HCT116 (cell line): ENCODE measurements around the gene FIBP. TPM values are rescaled to one million over a fixed set of nuclear protein-coding genes. Genes with fewer than 3 reads are reported as not detected.

ENCODE experiments used
- ATAC-seq: fragments of 200-7000 bp; cut with Tn5 transposase; 2 replicates; pipeline ENCODE4 v1.9.1; 2020; ENCODE audit warnings: mild to moderate bottlenecking, moderate library complexity
- BruUV-seq: library from RNA; stranded (reverse); fragments of 400-500 nt; replicated peaks from 2 replicates; lab custom pipeline; 2021; lab: Mats Ljungman, UMichigan
- CTCF ChIA-PET: fragments of 300-600 bp; sonication (Branson Sonifier 250); formaldehyde crosslinking; loops from one replicate; lab custom pipeline; 2021; ENCODE audit warnings: antibody characterized with exemption; lab: Charles Lee
- POLR2A ChIA-PET: fragments of 300-600, 350-600 bp; sonication (Branson Sonifier 250); formaldehyde crosslinking; loops from one replicate; lab custom pipeline; 2021; ENCODE audit warnings: antibody characterized with exemption; lab: Charles Lee
- RAD21 ChIA-PET, 2 experiments: fragments of 300-600 bp; sonication (Branson Sonifier 250); formaldehyde crosslinking; loops; one replicate each; lab custom pipeline; 2023; ENCODE audit warnings: low total read pairs in 2 of 2; ENCODE audit not compliant: uncharacterized antibody in 2 of 2, unreplicated experiment in 2 of 2, low non-redundant PET in 1 of 2; lab: Charles Lee
- DNase-seq: peaks from one replicate; pipeline ENCODE4 v3.0.0-alpha.2; 2010; ENCODE audit warnings: low read depth, low spot score
- H2AFZ ChIP-seq: fragments of 200-600 bp; shearing (Covaris generic), sonication (generic); 2 replicates; pipeline ENCODE4 v1.6.1; 2017; ENCODE audit warnings: low read depth, mixed run types, mixed read lengths, antibody characterized with exemption, low read length; ENCODE audit not compliant: poor library complexity, severe bottlenecking
- H3K27ac ChIP-seq: 2 replicates; pipeline ENCODE4 v1.5.1; 2012; ENCODE audit warnings: low read depth, low read length
- H3K27me3 ChIP-seq: fragments of 200-600 bp; sonication (generic); 2 replicates; pipeline ENCODE4 v1.6.1; 2016; ENCODE audit warnings: mixed run types, low read length, mixed read lengths; ENCODE audit not compliant: insufficient read depth
- H3K36me3 ChIP-seq, 2 experiments: fragments of 200-500 bp in 1 of 2; fragments of 200-600 bp in 1 of 2; sonication (Bioruptor generic) in 1 of 2; sonication (generic) in 1 of 2; 2 replicates each; pipeline versions ENCODE4 v1.5.1 to v1.6.1; 2014 to 2016; ENCODE audit warnings: low read length in 2 of 2, inconsistent platforms in 1 of 2, mixed read lengths in 1 of 2, mixed run types in 1 of 2; ENCODE audit not compliant: insufficient read depth in 2 of 2, control insufficient read depth in 1 of 2
- H3K4me1 ChIP-seq, 2 experiments: fragments of 200-600 bp in 1 of 2; sonication (generic) in 1 of 2; 2 replicates each; pipeline versions ENCODE4 v1.5.1 to v1.6.1; 2012 to 2017; ENCODE audit warnings: low read length in 2 of 2, inconsistent platforms in 1 of 2, mild to moderate bottlenecking in 1 of 2, mixed read lengths in 1 of 2, mixed run types in 1 of 2, moderate library complexity in 1 of 2; ENCODE audit not compliant: insufficient read depth in 2 of 2, control insufficient read depth in 1 of 2
- H3K4me2 ChIP-seq: fragments of 200-600 bp; sonication (generic); 2 replicates; pipeline ENCODE4 v1.6.1; 2017; ENCODE audit warnings: mixed run types, low read length, mixed read lengths
- H3K4me3 ChIP-seq, 2 experiments: fragments of 200-600 bp in 1 of 2; sonication (generic) in 1 of 2; replicated peaks in 1 of 2; 2 replicates each; pipeline ENCODE4 v1.5.1; 2011 to 2016; ENCODE audit warnings: low read length in 2 of 2, control low read depth in 1 of 2, low read depth in 1 of 2, mild to moderate bottlenecking in 1 of 2, mixed read lengths in 1 of 2, mixed run types in 1 of 2
- H3K79me2 ChIP-seq: fragments of 200-600 bp; sonication (generic); 2 replicates; pipeline ENCODE4 v1.6.1; 2017; ENCODE audit warnings: mild to moderate bottlenecking, mixed run types, low read length, moderate library complexity, mixed read lengths; ENCODE audit not compliant: insufficient read depth
- H3K9ac ChIP-seq: fragments of 200-600 bp; sonication (generic); 2 replicates; pipeline ENCODE4 v1.6.1; 2016; ENCODE audit warnings: low read length, mixed read lengths
- H3K9me2 ChIP-seq: fragments of 200-600 bp; sonication (generic), shearing (Covaris generic); 2 replicates; pipeline ENCODE4 v1.6.1; 2017; ENCODE audit warnings: mixed run types, mild to moderate bottlenecking, moderate library complexity; ENCODE audit not compliant: insufficient read depth
- H3K9me3 ChIP-seq, 2 experiments: fragments of 200-500 bp in 1 of 2; fragments of 200-600 bp in 1 of 2; sonication (Bioruptor generic) in 1 of 2; sonication (generic) in 1 of 2; 2 replicates each; pipeline ENCODE4 v1.6.1; 2014 to 2017; ENCODE audit warnings: low read length in 2 of 2, mixed read lengths in 2 of 2, inconsistent platforms in 1 of 2, low read depth in 1 of 2, mild to moderate bottlenecking in 1 of 2, mixed run types in 1 of 2, moderate library complexity in 1 of 2; ENCODE audit not compliant: control insufficient read depth in 1 of 2, insufficient read depth in 1 of 2
- H4K20me1 ChIP-seq: fragments of 200-600 bp; sonication (generic), shearing (Covaris generic); 2 replicates; pipeline ENCODE4 v1.6.1; 2017; ENCODE audit warnings: mixed run types, mild to moderate bottlenecking, moderate library complexity; ENCODE audit not compliant: insufficient read depth
- CBX3 ChIP-seq: IDR thresholded peaks from 2 replicates; pipeline ENCODE4 v1.6.1; 2012; ENCODE audit warnings: low read depth
- CTCF ChIP-seq, 3 experiments: fragments of 200-600 bp in 1 of 3; sonication (generic) in 1 of 3; IDR thresholded peaks in 2 of 3; conservative IDR thresholded peaks in 1 of 3; 2 replicates each; pipeline ENCODE4 v1.5.1; 2012 to 2017; ENCODE audit warnings: low read depth in 2 of 3, low read length in 2 of 3, antibody characterized with exemption in 1 of 3, borderline replicate concordance in 1 of 3, control low read depth in 1 of 3, mild to moderate bottlenecking in 1 of 3, mixed read lengths in 1 of 3, mixed run types in 1 of 3, moderate library complexity in 1 of 3; ENCODE audit not compliant: insufficient read depth in 1 of 3
- EGR1 ChIP-seq: IDR thresholded peaks from 2 replicates; pipeline ENCODE4 v1.6.1; 2012; ENCODE audit warnings: low read depth
- ELF1 ChIP-seq: IDR thresholded peaks from 2 replicates; pipeline ENCODE4 v1.6.1; 2012; ENCODE audit warnings: low read depth, borderline replicate concordance
- EZH2 ChIP-seq: fragments of 200-600 bp; sonication (generic); IDR thresholded peaks from 2 replicates; pipeline ENCODE4 v1.6.1; 2017; ENCODE audit warnings: antibody characterized with exemption, mixed run types
- EZH2phosphoT487 ChIP-seq: fragments of 200-600 bp; IDR thresholded peaks from 2 replicates; pipeline ENCODE4 v1.6.1; 2018; ENCODE audit warnings: antibody characterized with exemption, borderline replicate concordance
- JUND ChIP-seq: IDR thresholded peaks from 2 replicates; pipeline ENCODE4 v1.6.1; 2012
- POLR2A ChIP-seq: IDR thresholded peaks from 2 replicates; pipeline ENCODE4 v1.7.0; 2011; ENCODE audit warnings: borderline replicate concordance; ENCODE audit not compliant: insufficient read depth, insufficient read length; ENCODE audit errors: extremely low read depth
- POLR2AphosphoS5 ChIP-seq: IDR thresholded peaks from 2 replicates; pipeline ENCODE4 v1.6.1; 2011; ENCODE audit warnings: mild to moderate bottlenecking, low read depth, low read length, moderate library complexity
- RAD21 ChIP-seq: IDR thresholded peaks from 2 replicates; pipeline ENCODE4 v1.6.1; 2012; ENCODE audit warnings: low read depth, mild to moderate bottlenecking
- SIN3A ChIP-seq: IDR thresholded peaks from 2 replicates; pipeline ENCODE4 v1.6.1; 2012; ENCODE audit warnings: low read depth
- SP1 ChIP-seq: IDR thresholded peaks from 2 replicates; pipeline ENCODE4 v1.6.1; 2012; ENCODE audit warnings: low read depth
- SRF ChIP-seq: IDR thresholded peaks from 2 replicates; pipeline ENCODE4 v1.6.1; 2012; ENCODE audit warnings: low read depth
- TCF7L2 ChIP-seq: IDR thresholded peaks from 2 replicates; pipeline ENCODE4 v1.7.0; 2011; ENCODE audit warnings: borderline replicate concordance, inconsistent platforms; ENCODE audit not compliant: insufficient read depth, insufficient read length; ENCODE audit errors: extremely low read depth
- YY1 ChIP-seq: IDR thresholded peaks from 2 replicates; pipeline ENCODE4 v1.6.1; 2011; ENCODE audit warnings: low read length, low read depth, moderate library complexity, mild to moderate bottlenecking; ENCODE audit not compliant: insufficient replicate concordance; ENCODE audit errors: extremely low read depth
- ZFX ChIP-seq: fragments of 450-650 bp; IDR thresholded peaks from 2 replicates; pipeline ENCODE4 v1.6.1; 2017
- ZNF274 ChIP-seq: fragments of 200-500 bp; sonication (Bioruptor generic); IDR thresholded peaks from 2 replicates; pipeline ENCODE4 v1.6.1; 2014; ENCODE audit warnings: mild to moderate bottlenecking, low read depth, low read length, inconsistent platforms
- intact Hi-C: fragments of 100-400 bp; cut with micrococcal nuclease; formaldehyde crosslinking; loops from 2 replicates; pipeline ENCODE4 v1.10.0; 2022
- total RNA-seq: library from RNA; stranded (reverse); gene quantifications from one replicate; pipeline ENCODE4 v1.2.1, GENCODE V29; 2021; ENCODE audit not compliant: unreplicated experiment
- TF ChIP-seq, protein P1 (sequence below): IDR thresholded peaks from 2 replicates; pipeline ENCODE4 v1.6.1; 2012
- TF ChIP-seq, protein P2 (sequence below): IDR thresholded peaks from 2 replicates; pipeline ENCODE4 v1.6.1; 2011; ENCODE audit warnings: mild to moderate bottlenecking, low read length, moderate library complexity; ENCODE audit not compliant: insufficient replicate concordance; ENCODE audit errors: extremely low read depth
- TF ChIP-seq, protein P3 (sequence below): IDR thresholded peaks from 2 replicates; pipeline ENCODE4 v1.6.1; 2012

The FIBP gene
- total RNA-seq, 1 experiment from 2014 or later = 96.0 TPM

DNA sequence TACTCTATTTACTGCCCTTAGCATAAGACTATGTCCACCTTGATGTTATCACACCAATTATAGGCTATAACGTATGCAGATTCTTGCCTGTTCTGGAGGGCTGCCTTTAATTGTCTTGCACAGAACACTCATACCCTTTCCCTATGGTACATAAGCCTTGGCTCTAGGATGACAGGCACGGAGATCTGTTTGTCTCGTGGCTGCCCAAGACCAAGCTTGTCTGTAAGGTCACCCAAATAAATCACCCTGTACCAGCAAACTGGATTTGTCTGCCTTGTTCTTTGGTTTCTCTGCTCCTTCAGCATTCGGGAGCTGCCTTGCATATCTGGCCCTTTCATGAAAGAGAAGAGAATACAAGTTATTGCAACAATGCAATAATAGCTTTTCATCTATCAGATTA, 49.5 kb upstream of the FIBP start (continued):
- no peak for TF ChIP-seq POLR2AphosphoS5
- TF ChIP-seq YY1 = no peak

DNA sequence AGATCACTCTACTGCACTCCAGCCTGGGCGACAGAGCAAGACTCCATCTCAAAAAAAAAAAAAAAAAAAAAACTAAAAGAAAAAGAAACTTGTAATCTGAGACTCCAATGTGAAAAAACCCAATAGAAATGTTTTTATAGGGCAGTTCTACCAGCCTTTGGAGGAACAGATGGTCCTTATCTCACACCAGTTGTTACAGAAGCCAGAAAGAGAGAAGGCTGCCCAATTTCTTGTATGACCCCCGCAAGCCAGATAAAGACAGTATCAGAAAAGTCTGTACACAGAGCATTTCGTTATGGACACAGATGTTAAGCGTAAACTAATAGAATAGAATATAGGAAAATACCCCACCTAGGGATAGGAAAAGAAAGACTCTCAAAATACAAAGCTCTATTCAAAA, 45.7 kb upstream of the FIBP start:
- no peaks in the 10 kb centered on the region for H3K9me2 ChIP-seq
- H3K79me2 ChIP-seq = no peaks in the 10 kb centered on the region
- no TSS peak for BruUV-seq
- H3K4me3 ChIP-seq = no peak overlapping the region
- no peak for ATAC-seq
- no peak for TF ChIP-seq ELF1
- no peak for TF ChIP-seq POLR2A
- TF ChIP-seq, protein P1, sequence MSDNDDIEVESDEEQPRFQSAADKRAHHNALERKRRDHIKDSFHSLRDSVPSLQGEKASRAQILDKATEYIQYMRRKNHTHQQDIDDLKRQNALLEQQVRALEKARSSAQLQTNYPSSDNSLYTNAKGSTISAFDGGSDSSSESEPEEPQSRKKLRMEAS = no peak
- no peak for TF ChIP-seq EZH2
- no peak for TF ChIP-seq RAD21
- no peak for TF ChIP-seq SP1
- TF ChIP-seq, protein P2, sequence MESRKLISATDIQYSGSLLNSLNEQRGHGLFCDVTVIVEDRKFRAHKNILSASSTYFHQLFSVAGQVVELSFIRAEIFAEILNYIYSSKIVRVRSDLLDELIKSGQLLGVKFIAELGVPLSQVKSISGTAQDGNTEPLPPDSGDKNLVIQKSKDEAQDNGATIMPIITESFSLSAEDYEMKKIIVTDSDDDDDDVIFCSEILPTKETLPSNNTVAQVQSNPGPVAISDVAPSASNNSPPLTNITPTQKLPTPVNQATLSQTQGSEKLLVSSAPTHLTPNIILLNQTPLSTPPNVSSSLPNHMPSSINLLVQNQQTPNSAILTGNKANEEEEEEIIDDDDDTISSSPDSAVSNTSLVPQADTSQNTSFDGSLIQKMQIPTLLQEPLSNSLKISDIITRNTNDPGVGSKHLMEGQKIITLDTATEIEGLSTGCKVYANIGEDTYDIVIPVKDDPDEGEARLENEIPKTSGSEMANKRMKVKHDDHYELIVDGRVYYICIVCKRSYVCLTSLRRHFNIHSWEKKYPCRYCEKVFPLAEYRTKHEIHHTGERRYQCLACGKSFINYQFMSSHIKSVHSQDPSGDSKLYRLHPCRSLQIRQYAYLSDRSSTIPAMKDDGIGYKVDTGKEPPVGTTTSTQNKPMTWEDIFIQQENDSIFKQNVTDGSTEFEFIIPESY = no peak
- no peak for TF ChIP-seq ZFX
- TF ChIP-seq EZH2phosphoT487 = no peak
- TF ChIP-seq, protein P3, sequence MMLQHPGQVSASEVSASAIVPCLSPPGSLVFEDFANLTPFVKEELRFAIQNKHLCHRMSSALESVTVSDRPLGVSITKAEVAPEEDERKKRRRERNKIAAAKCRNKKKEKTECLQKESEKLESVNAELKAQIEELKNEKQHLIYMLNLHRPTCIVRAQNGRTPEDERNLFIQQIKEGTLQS = no peak
- TF ChIP-seq EGR1 = no peak
- no peak for TF ChIP-seq JUND
- no peak for TF ChIP-seq ZNF274
- no peak for TF ChIP-seq CTCF (IDR thresholded peaks at IDR 0.05 in 2 of 3, conservative IDR thresholded peaks at IDR 0.05 in 1 of 3; ENCODE audit: borderline replicate concordance in 1 of 3, insufficient read depth in 1 of 3, low read depth in 2 of 3, low read length in 2 of 3)
- TF ChIP-seq POLR2AphosphoS5 = no peak
- no peak for TF ChIP-seq SRF
- TF ChIP-seq CBX3 = no peak
- no peak for TF ChIP-seq SIN3A
- TF ChIP-seq TCF7L2 = no peak
- no peak overlapping the region for H3K9ac ChIP-seq
- CTCF ChIA-PET = no interaction called here
- no peak for DNase-seq
- no peak overlapping the region for H2AFZ ChIP-seq
- no peaks in the 10 kb centered on the region for H3K9me3 ChIP-seq
- H3K27ac ChIP-seq = no peak overlapping the region
- RAD21 ChIA-PET = no interaction called here
- H3K27me3 ChIP-seq = no peaks in the 10 kb centered on the region
- H4K20me1 ChIP-seq = no peaks in the 10 kb centered on the region
- POLR2A ChIA-PET = no interaction called here
- H3K4me2 ChIP-seq = no peak overlapping the region
- intact Hi-C loops = no loop called here
- peaks cover 6 to 16% of the 10 kb centered on the region in 2 experiments; a peak in 3 of 4 replicates for H3K4me1 ChIP-seq
- H3K36me3 ChIP-seq = no peaks in the 10 kb centered on the region
